HG03066 (cell line): ENCODE data around the gene RPL35A.

Experiments used
- ATAC-seq: cut with Tn5 transposase; IDR thresholded peaks from one replicate; pipeline ENCODE4 v1.9.1; 2021; ENCODE audit warnings: low read depth; ENCODE audit not compliant: unreplicated experiment

The RPL35A gene

GRCh38 chr3:197994736-197995135, 44.7 kb downstream of the RPL35A start:
- ATAC-seq = no peak

GRCh38 chr3:197996855-197997254, 46.9 kb downstream of the RPL35A start:
- no peak for ATAC-seq

- no peak for ATAC-seq
These were observed 47.9 kb downstream of the RPL35A start for GRCh38 chr3:197997936-197998335.
